Lower leg skin (tissue), 3 donors: Measurements from ENCODE around the gene TEN1.

ENCODE experiments used
- POLR2A ChIP-seq, 2 donors: fragments of 450-650 bp; IDR thresholded peaks; one replicate each; pipeline ENCODE4 v1.6.1; 2016 to 2017; ENCODE audit warnings: antibody characterized with exemption in 2 of 2, mild to moderate bottlenecking in 1 of 2, moderate library complexity in 1 of 2
- TF ChIP-seq, protein P1 (sequence below), 3 donors: fragments of 450-650 bp; IDR thresholded peaks; one replicate each; pipeline ENCODE4 v1.5.1; 2016; ENCODE audit warnings: antibody characterized with exemption in 3 of 3, mild to moderate bottlenecking in 3 of 3, moderate library complexity in 2 of 3

DNA sequence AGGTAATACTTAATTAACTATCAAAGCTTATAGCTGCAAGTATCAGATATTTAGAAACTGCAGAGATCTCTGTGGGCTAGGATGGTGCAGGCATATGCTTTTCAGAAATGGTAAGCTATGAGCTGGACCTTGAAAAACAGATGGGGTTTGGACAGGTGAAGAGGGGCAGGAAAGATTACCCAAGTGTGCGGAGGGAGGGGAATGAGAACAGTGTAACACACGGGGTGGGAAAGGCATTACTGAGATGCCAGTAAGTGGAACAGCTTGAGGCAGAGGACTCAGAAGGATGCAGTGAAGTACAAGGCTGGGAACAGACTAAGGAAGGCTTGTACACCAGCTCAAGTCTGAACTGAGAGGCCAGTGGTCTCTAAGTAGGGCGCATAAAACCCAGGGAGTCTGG, 70.2 kb downstream of the TEN1 start:
- no peak for TF ChIP-seq POLR2A (IDR thresholded peaks at IDR 0.05)
- TF ChIP-seq, protein P1, sequence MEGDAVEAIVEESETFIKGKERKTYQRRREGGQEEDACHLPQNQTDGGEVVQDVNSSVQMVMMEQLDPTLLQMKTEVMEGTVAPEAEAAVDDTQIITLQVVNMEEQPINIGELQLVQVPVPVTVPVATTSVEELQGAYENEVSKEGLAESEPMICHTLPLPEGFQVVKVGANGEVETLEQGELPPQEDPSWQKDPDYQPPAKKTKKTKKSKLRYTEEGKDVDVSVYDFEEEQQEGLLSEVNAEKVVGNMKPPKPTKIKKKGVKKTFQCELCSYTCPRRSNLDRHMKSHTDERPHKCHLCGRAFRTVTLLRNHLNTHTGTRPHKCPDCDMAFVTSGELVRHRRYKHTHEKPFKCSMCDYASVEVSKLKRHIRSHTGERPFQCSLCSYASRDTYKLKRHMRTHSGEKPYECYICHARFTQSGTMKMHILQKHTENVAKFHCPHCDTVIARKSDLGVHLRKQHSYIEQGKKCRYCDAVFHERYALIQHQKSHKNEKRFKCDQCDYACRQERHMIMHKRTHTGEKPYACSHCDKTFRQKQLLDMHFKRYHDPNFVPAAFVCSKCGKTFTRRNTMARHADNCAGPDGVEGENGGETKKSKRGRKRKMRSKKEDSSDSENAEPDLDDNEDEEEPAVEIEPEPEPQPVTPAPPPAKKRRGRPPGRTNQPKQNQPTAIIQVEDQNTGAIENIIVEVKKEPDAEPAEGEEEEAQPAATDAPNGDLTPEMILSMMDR (IDR thresholded peaks at IDR 0.05), result no peak
